SHP77 (cell line): Measurements from ENCODE around the gene GDF11.

Experiments
- DNase-seq, 2 experiments: peaks; one replicate each; lab custom pipeline; 2025; lab: John Stamatoyannopoulos, UW

GDF11 gene

GRCh38 chr12:55795950-55796349 lies 53.0 kb downstream of the GDF11 start:
- DNase-seq = no peak

- DNase-seq = peak; percentile 16 to 37
These were observed 54.1 kb downstream of the GDF11 start for GRCh38 chr12:55797068-55797467.

GRCh38 chr12:55797550-55797949 lies 54.6 kb downstream of the GDF11 start:
- no peak for DNase-seq
